IMR-90 (cell line): ENCODE data around the gene EML5.

ENCODE experiments used
- BHLHE40 ChIP-seq: fragments of 150-350 bp; IDR thresholded peaks from 2 replicates; pipeline ENCODE4 v1.6.1; 2016; ENCODE audit warnings: mild to moderate bottlenecking, low read depth, low read length
- CHD1 ChIP-seq: IDR thresholded peaks from 2 replicates; pipeline ENCODE4 v1.6.1; 2012; ENCODE audit warnings: low read depth, low read length, improper control_type of control experiment
- CTCF ChIP-seq: conservative IDR thresholded peaks from 2 replicates; pipeline ENCODE4 v1.5.1; 2012; ENCODE audit warnings: mild to moderate bottlenecking, low read depth, low read length, improper control_type of control experiment
- FOS ChIP-seq: fragments of 150-350 bp; IDR thresholded peaks from 2 replicates; pipeline ENCODE4 v1.6.1; 2016; ENCODE audit warnings: low read depth, low read length
- MAFK ChIP-seq: IDR thresholded peaks from 2 replicates; pipeline ENCODE4 v1.6.1; 2012; ENCODE audit warnings: low read depth, low read length, improper control_type of control experiment
- MAZ ChIP-seq: IDR thresholded peaks from 2 replicates; pipeline ENCODE4 v1.6.1; 2012; ENCODE audit warnings: low read depth, mild to moderate bottlenecking, low read length, improper control_type of control experiment, moderate library complexity, borderline replicate concordance
- MXI1 ChIP-seq: IDR thresholded peaks from 2 replicates; pipeline ENCODE4 v1.6.1; 2012; ENCODE audit warnings: low read depth, mild to moderate bottlenecking, low read length, moderate library complexity, borderline replicate concordance
- NFE2L2 ChIP-seq: fragments of 150-350 bp; IDR thresholded peaks from 2 replicates; pipeline ENCODE4 v1.6.1; 2016; ENCODE audit warnings: low read depth, mild to moderate bottlenecking, low read length
- POLR2A ChIP-seq: IDR thresholded peaks from 2 replicates; pipeline ENCODE4 v1.6.1; 2012; ENCODE audit warnings: mild to moderate bottlenecking, low read depth, low read length
- RAD21 ChIP-seq: IDR thresholded peaks from 2 replicates; pipeline ENCODE4 v1.6.1; 2012; ENCODE audit warnings: low read length, improper control_type of control experiment
- SMC3 ChIP-seq: fragments of 150-350 bp; IDR thresholded peaks from 2 replicates; pipeline ENCODE4 v1.6.1; 2016; ENCODE audit warnings: low read depth, mild to moderate bottlenecking, antibody characterized with exemption, low read length, moderate library complexity
- USF2 ChIP-seq: fragments of 150-350 bp; IDR thresholded peaks from 2 replicates; pipeline ENCODE4 v1.6.1; 2017; ENCODE audit warnings: mild to moderate bottlenecking, antibody characterized with exemption, low read length, low read depth

DNA sequence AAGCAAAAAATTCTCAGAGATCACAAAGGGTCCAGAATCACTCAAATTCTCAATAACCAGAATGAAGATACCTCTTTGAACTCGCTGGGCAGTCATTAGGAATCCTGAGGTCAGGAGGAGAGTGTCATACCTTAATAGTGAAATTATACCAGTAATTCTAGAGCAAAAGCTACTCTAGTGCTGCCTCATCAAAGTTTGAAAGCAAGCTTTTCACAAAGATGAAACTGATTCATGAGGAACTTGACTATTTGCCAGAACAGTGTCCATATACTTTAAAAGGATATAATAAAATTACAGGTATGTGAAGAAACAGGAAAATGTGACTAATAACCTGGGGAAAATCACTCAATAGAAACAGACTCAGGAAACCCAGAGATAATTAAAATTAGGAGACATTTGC is 44.5 kb downstream of the EML5 start:
- TF ChIP-seq CTCF: no peak
- no peak for TF ChIP-seq SMC3
- TF ChIP-seq POLR2A: no peak
- no peak for TF ChIP-seq RAD21
- TF ChIP-seq USF2: no peak
- no peak for TF ChIP-seq FOS
- no peak for TF ChIP-seq CHD1
- no peak for TF ChIP-seq MAZ
- no peak for TF ChIP-seq MXI1
- TF ChIP-seq BHLHE40: no peak
- no peak for TF ChIP-seq MAFK
- no peak for TF ChIP-seq NFE2L2
